NCI-H128 (cell line): ENCODE measurements around the gene JPH2.

ENCODE experiments used
- DNase-seq: peaks from one replicate; lab custom pipeline; 2025; ENCODE audit not compliant: unreplicated experiment; lab: John Stamatoyannopoulos, UW

JPH2 gene

DNA sequence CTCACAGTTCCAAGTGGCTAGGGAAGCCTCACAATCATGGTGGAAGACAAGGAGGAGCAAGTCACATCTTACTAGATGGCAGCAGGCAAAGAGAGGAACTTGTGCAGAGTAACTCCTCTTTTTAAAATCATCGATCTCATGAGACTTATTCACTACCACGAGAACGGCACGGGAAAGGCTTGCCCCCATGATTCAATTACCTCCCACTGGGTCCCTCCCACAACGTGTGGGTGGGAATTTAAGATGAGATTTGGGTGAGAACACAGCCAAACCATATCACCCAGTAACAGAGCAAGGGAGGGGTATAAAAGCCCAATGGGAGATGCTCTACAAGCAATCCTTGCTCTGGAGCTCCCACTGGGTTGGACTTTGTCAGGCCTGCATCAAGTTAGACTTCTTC, 80.4 kb downstream of the JPH2 start:
- no peak for DNase-seq

DNA sequence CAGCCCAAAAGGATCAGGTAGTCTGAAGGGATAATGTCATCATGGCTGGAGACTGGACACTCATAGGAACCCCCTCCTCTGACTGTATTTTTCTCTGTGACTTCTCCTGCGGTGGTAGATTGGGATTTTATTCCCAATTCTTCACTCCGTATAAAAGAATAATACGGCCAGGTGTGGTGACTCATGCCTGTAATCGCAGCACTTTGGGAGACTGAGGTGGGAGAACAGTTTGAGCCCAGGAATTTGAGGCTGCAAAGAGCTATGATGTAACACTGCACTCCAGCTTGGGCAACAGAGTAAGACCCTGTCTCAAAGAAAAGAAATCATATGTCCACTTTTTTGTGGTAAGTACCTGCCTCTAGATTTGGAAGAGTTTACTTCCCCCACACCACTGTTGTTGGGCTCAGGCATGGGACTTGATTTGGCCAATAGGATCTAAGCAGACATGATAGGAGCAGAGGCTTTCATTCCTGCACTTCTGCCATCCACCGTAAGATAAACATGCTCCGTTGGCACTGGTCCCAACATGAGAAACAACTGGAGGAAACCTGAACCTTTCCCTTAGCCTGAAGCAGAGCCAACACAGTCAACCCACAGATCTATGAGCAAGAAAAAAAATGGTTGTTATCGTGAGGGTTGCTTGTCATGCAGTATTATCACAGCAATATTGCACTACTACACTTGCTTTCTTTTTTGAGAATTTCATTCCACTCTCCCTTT, 82.0 kb downstream of the JPH2 start:
- peak; percentile 20 for DNase-seq

DNA sequence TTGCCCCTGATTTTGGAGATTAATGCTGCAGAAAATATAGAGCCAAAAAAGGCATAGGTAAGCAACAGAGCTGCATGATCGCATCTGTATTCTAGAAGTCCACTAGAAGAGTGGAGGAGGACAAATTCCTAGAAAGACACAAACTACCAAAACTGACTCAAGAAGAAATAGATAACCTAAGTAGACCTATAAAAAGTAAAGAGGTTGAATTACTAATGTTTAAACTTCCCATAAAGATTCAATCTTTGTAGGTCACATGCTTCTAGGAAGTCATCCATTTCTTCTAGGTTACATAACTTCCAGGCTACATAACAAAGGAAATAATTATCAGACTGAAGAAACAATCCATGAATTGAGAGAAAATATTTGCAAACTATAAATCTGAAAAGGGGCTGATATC, 84.4 kb downstream of the JPH2 start:
- no peak for DNase-seq

DNA sequence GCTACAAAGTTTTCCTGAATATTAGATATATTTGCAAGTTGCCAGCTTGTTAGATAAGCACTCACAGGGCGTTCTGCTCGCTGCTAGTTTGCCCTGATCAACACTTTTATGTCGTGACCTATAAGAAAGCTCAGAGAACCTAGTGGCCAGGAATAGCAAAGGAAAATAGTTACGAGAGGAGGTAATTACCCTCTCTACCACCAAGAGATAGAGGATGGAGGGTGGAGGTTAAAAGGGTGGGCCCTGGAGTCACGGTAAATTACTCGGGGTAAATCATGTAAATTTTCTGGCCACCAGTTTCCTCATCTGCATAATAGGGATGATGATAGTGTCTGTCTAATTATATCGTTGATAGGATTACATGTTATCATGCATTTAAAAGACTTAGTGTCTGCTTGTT, 87.2 kb downstream of the JPH2 start:
- DNase-seq: no peak

DNA sequence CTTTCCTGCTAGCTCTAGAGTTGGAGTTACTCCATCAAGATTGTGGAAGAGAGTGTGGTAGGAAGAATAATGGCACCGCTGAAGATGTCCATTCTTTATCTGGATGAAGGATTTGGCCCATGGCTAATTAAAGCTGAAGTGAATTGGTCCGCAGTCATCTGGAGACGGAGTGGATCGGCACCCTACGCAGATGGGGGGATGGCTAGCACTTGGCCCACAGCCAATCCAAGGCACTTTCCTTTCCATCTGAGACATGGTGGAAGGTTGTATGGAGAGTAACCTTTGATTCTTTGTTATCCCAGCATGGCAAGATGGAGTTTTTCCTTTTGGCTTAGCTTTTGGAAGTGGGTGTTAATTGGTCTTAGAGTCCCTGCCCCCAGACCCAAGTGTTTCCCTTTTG, 88.3 kb downstream of the JPH2 start:
- DNase-seq: no peak

DNA sequence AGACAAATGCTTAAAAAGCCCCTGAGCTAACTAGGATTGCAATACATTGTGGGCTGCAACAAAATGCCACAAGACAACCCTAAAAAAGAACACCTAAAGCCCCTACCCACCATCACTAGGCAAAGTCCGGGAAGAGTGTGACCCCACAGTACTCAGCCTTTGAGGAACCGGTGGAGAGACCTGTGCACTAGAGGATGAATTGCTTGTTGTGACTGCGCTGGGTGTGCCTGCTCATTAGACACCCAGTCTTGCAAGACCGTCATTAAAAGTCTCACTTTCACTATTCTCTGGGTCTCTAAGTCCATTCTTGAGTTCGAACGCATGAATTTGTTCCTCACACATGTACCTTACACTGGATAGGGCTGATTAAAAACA, 88.7 kb downstream of the JPH2 start:
- DNase-seq: no peak

DNA sequence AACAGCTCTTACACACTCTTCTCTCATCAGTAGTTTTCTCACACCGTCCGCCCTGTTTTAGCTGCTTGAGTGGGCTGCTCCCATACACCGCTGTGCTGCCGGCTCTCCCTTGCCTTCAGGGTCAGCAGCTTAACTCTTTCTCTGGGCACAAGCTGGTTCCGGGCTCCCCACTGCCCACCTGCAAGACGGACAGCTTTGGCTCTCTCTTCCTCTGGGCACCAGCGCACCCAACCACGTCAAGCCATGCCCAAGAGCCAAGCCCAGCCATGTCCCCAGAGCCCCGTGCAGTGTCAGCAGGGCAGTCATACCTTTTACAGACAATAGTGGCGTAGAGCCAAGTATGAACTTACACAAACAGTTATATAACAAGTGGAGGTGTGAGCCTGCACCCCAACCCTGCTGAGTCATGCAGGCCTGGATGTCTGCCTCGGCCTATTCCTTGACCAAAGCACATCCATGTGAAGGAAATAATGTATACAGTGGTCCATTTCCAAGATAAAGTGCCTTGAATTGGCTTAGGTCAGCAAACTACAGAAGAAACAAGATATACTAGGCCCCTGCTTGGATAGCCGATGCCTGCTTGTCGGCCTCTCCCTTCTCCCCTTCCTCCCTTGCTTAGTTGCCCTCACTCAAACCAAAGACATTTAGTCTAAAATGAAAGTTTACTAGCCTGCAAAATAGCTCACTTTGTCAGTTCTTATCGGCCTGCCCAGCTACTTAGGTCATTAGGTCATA, 89.3 kb downstream of the JPH2 start:
- no peak for DNase-seq

- no peak for DNase-seq
These were observed 91.2 kb downstream of the JPH2 start for GRCh38 chr20:44095831-44096230.

DNA sequence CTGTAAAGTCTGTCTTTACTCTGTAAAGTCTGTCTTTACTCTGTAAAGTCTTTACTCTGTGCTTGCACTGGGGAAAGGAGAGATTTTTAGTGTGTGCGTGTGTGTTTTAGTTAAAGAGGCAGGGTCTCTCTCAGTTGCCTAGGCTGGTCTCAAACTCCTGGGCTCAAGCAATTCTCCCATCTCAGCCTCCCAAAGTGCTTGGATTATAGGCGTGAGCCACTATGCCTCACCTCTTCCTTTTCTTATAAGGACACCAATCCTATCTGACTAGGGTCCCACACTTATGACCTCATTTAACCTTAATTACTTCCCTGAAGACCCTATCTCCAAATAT, 93.8 kb downstream of the JPH2 start:
- no peak for DNase-seq

GRCh38 chr20:44092551-44093248, 94.3 kb downstream of the JPH2 start:
- peak; percentile 3 for DNase-seq

- DNase-seq: no peak
These were observed 96.0 kb downstream of the JPH2 start for GRCh38 chr20:44091026-44091425.

GRCh38 chr20:44089987-44090674, 96.9 kb downstream of the JPH2 start:
- DNase-seq: no peak

- DNase-seq: no peak
These were observed 99.2 kb downstream of the JPH2 start for GRCh38 chr20:44087857-44088120.

GRCh38 chr20:44087051-44087856, 99.7 kb downstream of the JPH2 start:
- no peak for DNase-seq

GRCh38 chr20:44085616-44086434, 101.2 kb downstream of the JPH2 start:
- no peak for DNase-seq

DNA sequence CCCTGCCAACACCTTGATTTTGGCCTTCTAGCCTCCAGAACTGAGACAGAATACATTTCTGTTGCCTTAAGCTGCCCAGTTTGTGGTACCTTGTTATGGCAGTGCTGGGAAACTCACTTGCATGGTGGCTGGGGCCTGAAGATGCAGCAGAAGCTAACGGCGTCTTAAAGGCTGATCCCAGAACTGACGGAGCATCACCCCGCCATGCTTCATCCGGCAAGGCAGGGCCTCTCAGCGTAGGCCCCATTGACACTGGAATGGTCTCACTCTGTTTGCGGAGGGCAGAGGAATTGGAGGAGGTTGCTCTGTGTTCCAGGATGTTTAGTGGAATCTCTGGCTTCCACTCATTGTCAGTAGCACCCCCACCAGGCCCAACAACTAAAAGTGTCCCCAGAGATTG, 102.1 kb downstream of the JPH2 start:
- DNase-seq: no peak

DNA sequence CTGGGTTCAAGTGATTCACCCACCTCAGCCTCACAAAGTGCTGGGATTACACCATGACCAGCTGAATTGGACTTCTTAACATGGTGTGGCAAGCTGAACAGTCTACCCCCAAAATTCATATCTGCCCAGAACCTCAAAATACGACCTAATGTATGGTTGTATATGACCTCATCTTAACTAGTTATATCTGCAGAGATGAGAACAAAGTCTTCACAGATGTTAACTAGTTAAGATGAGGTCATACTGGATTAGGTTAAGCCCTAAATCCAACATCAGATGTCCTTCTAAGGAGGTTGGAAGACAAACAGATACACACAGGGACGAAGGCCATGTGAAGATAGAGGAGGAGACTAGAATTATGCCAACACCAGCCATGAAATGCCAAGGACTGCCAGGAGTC, 102.5 kb downstream of the JPH2 start:
- DNase-seq: no peak

DNA sequence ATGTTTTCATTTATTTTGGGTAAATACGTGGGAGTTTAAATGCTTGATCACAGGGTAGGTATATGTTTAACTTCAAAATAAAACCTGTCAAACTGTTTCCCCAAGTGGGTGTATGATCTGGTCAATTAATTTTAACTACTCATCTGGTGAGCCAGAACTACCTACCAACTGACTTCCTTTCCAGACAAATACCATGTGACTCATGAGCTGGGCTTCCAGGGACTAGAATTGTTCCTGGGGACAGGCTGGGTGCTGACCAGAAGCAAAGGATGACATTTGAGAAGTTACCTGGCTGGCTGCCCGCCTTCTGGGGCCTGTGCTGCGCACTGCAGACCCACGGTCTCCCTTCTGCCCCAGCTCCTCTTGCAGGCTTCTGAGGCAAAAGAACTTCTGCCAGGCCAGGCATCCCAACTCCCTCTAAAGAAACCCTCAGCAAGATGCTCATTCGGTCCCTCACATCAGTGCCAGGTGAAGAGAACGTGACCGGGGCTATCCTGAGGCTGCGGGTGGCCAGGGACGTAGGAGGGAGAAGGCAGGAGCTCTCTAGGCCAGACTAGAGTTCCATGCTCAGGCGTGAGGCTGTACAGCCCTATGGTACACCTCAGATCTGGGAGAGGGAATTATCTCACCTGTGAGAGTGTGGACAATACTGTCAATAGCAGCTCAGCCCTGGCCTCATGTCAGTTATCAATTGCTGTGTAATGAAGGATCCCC, 103.6 kb downstream of the JPH2 start:
- no peak for DNase-seq

DNA sequence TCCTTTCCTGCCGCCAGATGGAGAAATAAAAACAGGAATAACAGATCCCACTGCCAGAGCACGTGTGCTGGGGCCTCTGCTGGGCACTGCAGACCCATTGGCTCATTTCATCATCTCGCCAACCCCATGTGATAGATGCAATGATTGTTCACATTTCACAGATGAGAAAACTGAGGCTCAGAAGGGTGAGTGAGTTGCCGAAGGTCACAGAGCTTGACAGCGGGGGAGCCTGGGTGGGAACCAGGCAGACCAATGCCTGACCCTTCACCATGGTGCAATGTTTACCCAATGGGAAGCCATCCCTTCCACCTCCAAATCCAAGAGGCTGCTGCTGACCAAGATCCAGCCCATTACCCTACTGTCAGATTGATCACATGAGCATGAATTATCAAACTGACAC, 105.1 kb downstream of the JPH2 start:
- no peak for DNase-seq

DNA sequence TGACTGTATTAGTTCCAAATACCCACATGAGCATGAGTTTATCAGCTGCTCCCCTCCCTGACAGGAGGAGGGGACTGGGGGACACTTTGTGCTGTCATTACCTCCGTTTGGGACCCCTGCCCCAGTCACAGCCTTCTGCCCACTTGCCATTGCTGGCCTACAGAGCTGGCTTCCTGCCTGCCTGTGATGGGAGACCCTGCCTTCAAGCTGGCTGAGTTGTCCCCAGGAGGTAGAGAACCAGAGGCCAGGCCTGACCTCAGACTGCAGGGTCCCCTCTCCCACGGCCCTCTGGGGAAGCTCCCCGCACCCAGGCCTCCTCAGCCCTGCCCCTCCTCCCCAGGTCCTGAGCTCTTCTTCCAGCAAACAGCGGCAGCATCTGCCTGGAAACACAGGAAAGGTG, 105.5 kb downstream of the JPH2 start:
- DNase-seq: no peak
